GM12874 (cell line): ENCODE data around the gene GRK1.

Experiments used
- CTCF ChIP-seq: IDR thresholded peaks from 2 replicates; pipeline ENCODE4 v1.5.1; 2011; ENCODE audit warnings: low read depth, mild to moderate bottlenecking, control low read depth, low read length, moderate library complexity; ENCODE audit not compliant: insufficient read depth

GRK1 gene

GRCh38 chr13:113764793-113765563 lies 98.0 kb downstream of the GRK1 start:
- TF ChIP-seq CTCF = no peak

GRCh38 chr13:113765564-113765910 lies 98.5 kb downstream of the GRK1 start:
- no peak for TF ChIP-seq CTCF

GRCh38 chr13:113766035-113766800 lies 99.2 kb downstream of the GRK1 start:
- no peak for TF ChIP-seq CTCF

GRCh38 chr13:113767366-113767765 lies 100.3 kb downstream of the GRK1 start:
- no peak for TF ChIP-seq CTCF

GRCh38 chr13:113768018-113768905 lies 101.2 kb downstream of the GRK1 start:
- no peak for TF ChIP-seq CTCF

- TF ChIP-seq CTCF = no peak
These were observed 102.1 kb downstream of the GRK1 start for GRCh38 chr13:113769106-113769505.

GRCh38 chr13:113769881-113770280 lies 102.9 kb downstream of the GRK1 start:
- TF ChIP-seq CTCF = no peak
